K562 (cell line): Measurements from ENCODE around the gene RNF135. TPM values are rescaled to one million over a fixed set of nuclear protein-coding genes. Genes with fewer than 3 reads are reported as not detected.

ENCODE experiments used
- ATAC-seq: fragments of 200-7000 bp; cut with Tn5 transposase; 3 replicates; pipeline ENCODE4 v1.9.1; 2020; ENCODE audit warnings: moderate library complexity
- BruUV-seq: library from RNA; stranded (reverse); fragments of 400-500 nt; replicated peaks from 2 replicates; lab custom pipeline; 2021; lab: Mats Ljungman, UMichigan
- CTCF ChIA-PET: fragments of 300-600 bp; formaldehyde crosslinking; extraction: SDS; loops from one replicate; lab custom pipeline; 2021; ENCODE audit warnings: low intra/inter-chr PET ratio; lab: Yijun Ruan, JAX
- POLR2A ChIA-PET: fragments of 300-600, 350-650 bp; sonication (Branson Sonifier 250); formaldehyde crosslinking; extraction: SDS; loops from one replicate; lab custom pipeline; 2021; ENCODE audit warnings: antibody characterized with exemption, inconsistent platforms; lab: Yijun Ruan, JAX
- DNase-seq, 4 experiments: peaks; one replicate each; pipeline versions ENCODE4 v3.0.0 to v3.0.0-alpha.2; 2011 to 2018; ENCODE audit warnings: low spot score in 3 of 4, mixed read lengths in 3 of 4; ENCODE audit errors: extremely low read depth in 1 of 4
- FAIRE-seq: peaks from 2 replicates; lab custom pipeline; 2011; peaks lifted over from hg19 to GRCh38; lab: Jason Lieb, UNC
- H2AFZ ChIP-seq: 2 replicates; pipeline ENCODE4 v1.6.0; 2011; ENCODE audit warnings: low read depth, low read length, control low read depth, inconsistent platforms
- H3K27ac ChIP-seq: fragments of 200-600 bp; 3 replicates; pipeline ENCODE4 v1.8.0; 2011; ENCODE audit warnings: low read depth, mild to moderate bottlenecking, control low read depth, inconsistent platforms, low read length, moderate library complexity, mixed read lengths; ENCODE audit errors: extremely low read depth
- H3K27me3 ChIP-seq, 2 experiments: fragments of 300-600 bp in 1 of 2; 2 replicates in 1 of 2; 3 replicates in 1 of 2; pipeline versions ENCODE4 v1.6.0 to v1.8.0; 2011; ENCODE audit warnings: inconsistent platforms in 2 of 2, low read length in 2 of 2, mild to moderate bottlenecking in 1 of 2, mixed read lengths in 1 of 2, moderate library complexity in 1 of 2; ENCODE audit not compliant: control insufficient read depth in 2 of 2, insufficient read depth in 2 of 2
- H3K36me3 ChIP-seq: fragments of 300-600 bp; 3 replicates; pipeline ENCODE4 v1.8.0; 2011; ENCODE audit warnings: mild to moderate bottlenecking, low read length, inconsistent platforms; ENCODE audit not compliant: control insufficient read depth, insufficient read depth
- H3K4me1 ChIP-seq, 2 experiments: fragments of 200-600 bp in 1 of 2; replicated peaks in 1 of 2; 2 replicates in 1 of 2; 3 replicates in 1 of 2; pipeline versions ENCODE4 v1.5.1 to v1.8.0; 2011; ENCODE audit warnings: inconsistent platforms in 2 of 2, low read length in 2 of 2, mild to moderate bottlenecking in 1 of 2, mixed read lengths in 1 of 2, moderate library complexity in 1 of 2; ENCODE audit not compliant: control insufficient read depth in 2 of 2, insufficient read depth in 2 of 2
- H3K4me2 ChIP-seq: 2 replicates; pipeline ENCODE4 v1.6.1; 2011; ENCODE audit warnings: low read length, control low read depth, inconsistent platforms, mixed read lengths; ENCODE audit not compliant: insufficient read depth
- H3K4me3 ChIP-seq: fragments of 200-600 bp; sonication (generic), shearing (Covaris generic); 2 replicates; pipeline ENCODE4 v1.5.1; 2016; ENCODE audit warnings: control low read depth, inconsistent platforms
- H3K79me2 ChIP-seq: fragments of 200-600 bp; 3 replicates; pipeline ENCODE4 v1.8.0; 2011; ENCODE audit warnings: low read length, inconsistent platforms; ENCODE audit not compliant: control insufficient read depth, insufficient read depth
- H3K9ac ChIP-seq, 2 experiments: 2 replicates each; pipeline versions ENCODE4 v1.6.0 to v1.6.1; 2011; ENCODE audit warnings: low read depth in 2 of 2, low read length in 2 of 2, control low read depth in 1 of 2, inconsistent platforms in 1 of 2, mild to moderate bottlenecking in 1 of 2, mixed read lengths in 1 of 2; ENCODE audit not compliant: insufficient read depth in 1 of 2
- H3K9me1 ChIP-seq: one replicate; pipeline ENCODE4 v1.6.0; 2011; ENCODE audit warnings: inconsistent platforms, mild to moderate bottlenecking, low read length, moderate library complexity; ENCODE audit not compliant: control insufficient read depth, insufficient read depth
- H3K9me3 ChIP-seq: replicated peaks from 2 replicates; pipeline ENCODE4 v1.5.1; 2011; ENCODE audit warnings: low read depth, low read length, inconsistent platforms; ENCODE audit not compliant: control insufficient read depth, insufficient read depth
- H4K20me1 ChIP-seq: replicated peaks from 2 replicates; pipeline ENCODE4 v1.6.1; 2011; ENCODE audit warnings: low read length, inconsistent platforms, mixed read lengths; ENCODE audit not compliant: control insufficient read depth, insufficient read depth
- KLF1 ChIP-seq: fragments of 450-650 bp; IDR thresholded peaks from 2 replicates; pipeline ENCODE4 v1.6.1; 2016; ENCODE audit warnings: missing genetic modification characterization, missing compliant biosample characterization
- MAFK ChIP-seq: IDR thresholded peaks from 2 replicates; pipeline ENCODE4 v1.6.1; 2011; ENCODE audit warnings: low read length, improper control_type of control experiment
- SRSF7 ChIP-seq: fragments of 200-400 bp; formaldehyde crosslinking; optimal IDR thresholded peaks from 2 replicates; pipeline ENCODE3; 2017; ENCODE audit warnings: mild to moderate bottlenecking, low read depth, low read length
- ZBTB8A ChIP-seq: fragments of 450-650 bp; IDR thresholded peaks from 2 replicates; pipeline ENCODE4 v1.6.1; 2018; ENCODE audit warnings: mild to moderate bottlenecking, moderate library complexity; ENCODE audit not compliant: partially characterized antibody
- ZKSCAN1 ChIP-seq: fragments of 150-350 bp; IDR thresholded peaks from 2 replicates; pipeline ENCODE4 v1.6.1; 2016; ENCODE audit warnings: low read depth, low read length
- ZNF699 ChIP-seq: fragments of 250-450 bp; sonication (Bioruptor Pico); IDR thresholded peaks from 2 replicates; pipeline ENCODE4 v1.8.0; 2021; ENCODE audit warnings: mild to moderate bottlenecking, moderate library complexity; ENCODE audit not compliant: insufficient replicate concordance
- WGBS: fragments of 100-300 bp; shearing (Covaris generic); methylation state at CpG from one replicate; pipeline ENCODE4 v1.1.6; 2016; ENCODE audit warnings: low coverage, mixed read lengths; ENCODE audit not compliant: insufficient coverage; ENCODE audit errors: missing lambda C conversion rate; 5-methylcytosine and 5-hydroxymethylcytosine counted together
- in situ Hi-C: fragments of 300-500 bp; cut with MboI; formaldehyde crosslinking; loops from 4 replicates; pipeline ENCODE4 v1.15.0; 2018; ENCODE audit warnings: inconsistent platforms, mixed read lengths
- intact Hi-C: fragments of 100-400 bp; cut with micrococcal nuclease; formaldehyde crosslinking; loops from 2 replicates; pipeline ENCODE4 v1.14.2; 2022
- polyA plus RNA-seq, 8 experiments: library from polyadenylated mRNA; depleted of rRNA in 4 of 8; stranded (reverse) in 5 of 8; unstranded in 3 of 8; fragments of >200 nt; fragmentation: Nextera tagmentation in 2 of 8; fragmentation: Illumina TruSeq in 1 of 8; extraction: Ambion mirVana in 2 of 8; extraction: Trizol in 1 of 8; gene quantifications; 2 replicates each; pipeline versions ENCODE4 v1.2.1 to v1.2.3, GENCODE V29; 2011 to 2014; ENCODE audit warnings: inconsistent platforms in 1 of 8, missing spikeins in 1 of 8
- total RNA-seq, 7 experiments: library from RNA; depleted of rRNA in 6 of 7; stranded (reverse); fragments of >200 nt in 6 of 7; fragmentation: Illumina TruSeq in 2 of 7; extraction: Trizol in 2 of 7; gene quantifications; 2 replicates each; pipeline versions ENCODE4 v1.2.1 to v1.2.3, GENCODE V29; 2011 to 2021; ENCODE audit warnings: low replicate concordance in 1 of 7
- TF ChIP-seq, protein P1 (sequence below): IDR thresholded peaks from 2 replicates; pipeline ENCODE4 v1.6.1; 2016; ENCODE audit warnings: missing genetic modification characterization, missing compliant biosample characterization
- TF ChIP-seq, protein P2 (sequence below), 2 experiments: fragments of 450-650 bp; conservative IDR thresholded peaks; 2 replicates each; pipeline ENCODE4 v1.6.1; 2017; ENCODE audit warnings: mild to moderate bottlenecking in 2 of 2, moderate library complexity in 2 of 2

Gene RNF135
- total and polyA plus RNA-seq, 9 of the 15 experiments (the other 6 are each of a cell fraction or from before 2014, with no cell fraction given), result 0.08 TPM; not detected in 8

GRCh38 chr17:31003225-31003866 lies 32.5 kb downstream of the RNF135 start (continued):
- TF ChIP-seq KLF1 (tag) (no peak), ZBTB8A (no peak), ZNF699 (CRISPR knock-in tag) (no peak), ZKSCAN1 (no peak), SRSF7 (no peak), MAFK (no peak)

DNA sequence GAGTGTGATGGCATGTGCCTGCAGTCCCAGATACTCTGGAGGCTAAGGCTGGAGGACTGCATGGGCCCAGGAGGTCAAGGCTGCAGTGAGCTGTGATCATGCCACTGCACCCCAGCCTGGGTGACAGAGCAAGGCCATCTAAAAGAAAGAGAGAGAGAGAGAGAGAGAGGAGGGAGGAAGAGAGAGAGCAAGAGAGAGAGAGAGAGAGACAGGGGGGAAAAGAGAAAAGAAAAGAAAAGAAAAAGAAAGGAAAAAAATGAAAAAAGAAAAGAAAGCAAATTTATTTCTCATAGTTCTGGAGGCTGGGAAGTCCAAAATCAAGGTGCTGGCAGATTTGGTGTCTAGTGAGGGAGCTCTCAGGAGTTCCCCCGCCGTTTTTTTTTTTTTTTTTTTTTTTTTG lies 33.3 kb downstream of the RNF135 start:
- ChIA-PET POLR2A (interaction anchor here (2.2 kb wide), 1 partner anchor 12 kb away, joined by 5 read pairs; no protein-coding TSS in a partner anchor), CTCF (no interaction called here)
- no peak for DNase-seq
- 0% methylated on average over 2 of the region's 2 CpGs for WGBS
- intact Hi-C loops, result no loop called here
- Histone ChIP-seq H2AFZ (no peak overlapping the region), H3K4me1 (no peaks in the 10 kb centered on the region; a peak in 2 of 5 replicates), H3K4me3 (no peak overlapping the region), H3K36me3 (no peaks in the 10 kb centered on the region), H3K9ac (no peak overlapping the region), H3K9me1 (no peaks in the 10 kb centered on the region), H3K27ac (no peak overlapping the region), H3K27me3 (peaks cover 0 to 10% of the 10 kb centered on the region in 2 experiments; a peak in 2 of 5 replicates), H3K9me3 (no peaks in the 10 kb centered on the region), H3K4me2 (no peak overlapping the region), H4K20me1 (no peaks in the 10 kb centered on the region), H3K79me2 (no peaks in the 10 kb centered on the region)
- no TSS peak for BruUV-seq
- FAIRE-seq, result no peak
- no peak for ATAC-seq
- TF ChIP-seq, protein P1, sequence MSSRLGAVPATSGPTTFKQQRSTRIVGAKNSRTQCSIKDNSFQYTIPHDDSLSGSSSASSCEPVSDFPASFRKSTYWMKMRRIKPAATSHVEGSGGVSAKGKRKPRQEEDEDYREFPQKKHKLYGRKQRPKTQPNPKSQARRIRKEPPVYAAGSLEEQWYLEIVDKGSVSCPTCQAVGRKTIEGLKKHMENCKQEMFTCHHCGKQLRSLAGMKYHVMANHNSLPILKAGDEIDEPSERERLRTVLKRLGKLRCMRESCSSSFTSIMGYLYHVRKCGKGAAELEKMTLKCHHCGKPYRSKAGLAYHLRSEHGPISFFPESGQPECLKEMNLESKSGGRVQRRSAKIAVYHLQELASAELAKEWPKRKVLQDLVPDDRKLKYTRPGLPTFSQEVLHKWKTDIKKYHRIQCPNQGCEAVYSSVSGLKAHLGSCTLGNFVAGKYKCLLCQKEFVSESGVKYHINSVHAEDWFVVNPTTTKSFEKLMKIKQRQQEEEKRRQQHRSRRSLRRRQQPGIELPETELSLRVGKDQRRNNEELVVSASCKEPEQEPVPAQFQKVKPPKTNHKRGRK, result peak; percentile 77
- TF ChIP-seq, protein P2, sequence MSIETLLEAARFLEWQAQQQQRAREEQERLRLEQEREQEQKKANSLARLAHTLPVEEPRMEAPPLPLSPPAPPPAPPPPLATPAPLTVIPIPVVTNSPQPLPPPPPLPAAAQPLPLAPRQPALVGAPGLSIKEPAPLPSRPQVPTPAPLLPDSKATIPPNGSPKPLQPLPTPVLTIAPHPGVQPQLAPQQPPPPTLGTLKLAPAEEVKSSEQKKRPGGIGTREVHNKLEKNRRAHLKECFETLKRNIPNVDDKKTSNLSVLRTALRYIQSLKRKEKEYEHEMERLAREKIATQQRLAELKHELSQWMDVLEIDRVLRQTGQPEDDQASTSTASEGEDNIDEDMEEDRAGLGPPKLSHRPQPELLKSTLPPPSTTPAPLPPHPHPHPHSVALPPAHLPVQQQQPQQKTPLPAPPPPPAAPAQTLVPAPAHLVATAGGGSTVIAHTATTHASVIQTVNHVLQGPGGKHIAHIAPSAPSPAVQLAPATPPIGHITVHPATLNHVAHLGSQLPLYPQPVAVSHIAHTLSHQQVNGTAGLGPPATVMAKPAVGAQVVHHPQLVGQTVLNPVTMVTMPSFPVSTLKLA (conservative IDR thresholded peaks at IDR 0.05), result no peak
- in situ Hi-C loops, result no loop called here
